ENCODE measurements around the gene EMILIN2.
"Not testable (repeated sequence)": the region's sequence is repeated elsewhere in the genome, so short reads cannot be mapped to it uniquely, and the experiment has no call there.

The EMILIN2 gene

DNA sequence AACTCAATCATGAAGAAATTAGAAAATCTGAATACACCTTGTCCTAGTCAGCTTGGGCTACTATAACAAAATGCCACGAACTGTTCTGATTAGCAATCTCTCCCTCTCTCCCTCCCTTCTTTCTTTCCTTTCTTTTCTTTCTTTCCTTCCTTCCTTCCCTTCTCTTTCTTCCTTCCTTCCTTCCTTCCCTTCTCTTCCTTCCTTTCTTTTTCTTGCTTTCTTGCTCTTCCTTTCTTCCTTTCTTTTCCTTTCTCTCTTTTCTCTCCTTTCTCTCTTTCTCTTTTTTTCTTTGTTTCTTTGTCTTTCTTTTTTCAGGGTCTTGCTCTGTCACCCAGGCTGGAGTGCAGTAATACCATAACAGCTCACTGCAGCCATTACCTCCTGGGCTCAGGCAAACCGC is 23.6 kb upstream of the EMILIN2 start:
- no peak for DNase-seq
- TF ChIP-seq, protein P1, sequence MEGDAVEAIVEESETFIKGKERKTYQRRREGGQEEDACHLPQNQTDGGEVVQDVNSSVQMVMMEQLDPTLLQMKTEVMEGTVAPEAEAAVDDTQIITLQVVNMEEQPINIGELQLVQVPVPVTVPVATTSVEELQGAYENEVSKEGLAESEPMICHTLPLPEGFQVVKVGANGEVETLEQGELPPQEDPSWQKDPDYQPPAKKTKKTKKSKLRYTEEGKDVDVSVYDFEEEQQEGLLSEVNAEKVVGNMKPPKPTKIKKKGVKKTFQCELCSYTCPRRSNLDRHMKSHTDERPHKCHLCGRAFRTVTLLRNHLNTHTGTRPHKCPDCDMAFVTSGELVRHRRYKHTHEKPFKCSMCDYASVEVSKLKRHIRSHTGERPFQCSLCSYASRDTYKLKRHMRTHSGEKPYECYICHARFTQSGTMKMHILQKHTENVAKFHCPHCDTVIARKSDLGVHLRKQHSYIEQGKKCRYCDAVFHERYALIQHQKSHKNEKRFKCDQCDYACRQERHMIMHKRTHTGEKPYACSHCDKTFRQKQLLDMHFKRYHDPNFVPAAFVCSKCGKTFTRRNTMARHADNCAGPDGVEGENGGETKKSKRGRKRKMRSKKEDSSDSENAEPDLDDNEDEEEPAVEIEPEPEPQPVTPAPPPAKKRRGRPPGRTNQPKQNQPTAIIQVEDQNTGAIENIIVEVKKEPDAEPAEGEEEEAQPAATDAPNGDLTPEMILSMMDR (IDR thresholded peaks at IDR 0.05), result no peak
- Histone ChIP-seq H3K36me3 (no peaks in the 10 kb centered on the region), H3K27me3 (no peaks in the 10 kb centered on the region), H3K9me3 (no peaks in the 10 kb centered on the region), H3K4me1 (peaks cover 0 to 6% (median 0%) of the 10 kb centered on the region in 4 donors), H3K4me3 (no peak overlapping the region), H3K27ac (no peak overlapping the region)
- intact Hi-C loops (cut with DNase I; ENCODE audit: low total_unique reads), result no loop called here

GRCh38 chr18:2823966-2824365 is 22.8 kb upstream of the EMILIN2 start:
- DNase-seq, result no peak
- intact Hi-C loops (cut with DNase I; ENCODE audit: low total_unique reads), result no loop called here
- H3K27ac ChIP-seq, result no peak overlapping the region
- no peaks in the 10 kb centered on the region for H3K36me3 ChIP-seq
- no peaks in the 10 kb centered on the region for H3K9me3 ChIP-seq
- H3K4me3 ChIP-seq, result no peak overlapping the region
- no peaks in the 10 kb centered on the region for H3K27me3 ChIP-seq
- peaks cover 0 to 6% (median 0%) of the 10 kb centered on the region in 4 donors for H3K4me1 ChIP-seq
- TF ChIP-seq, protein P1 (IDR thresholded peaks at IDR 0.05), result no peak

- peaks cover 0 to 6% (median 0%) of the 10 kb centered on the region in 4 donors for H3K4me1 ChIP-seq
- no peaks in the 10 kb centered on the region for H3K27me3 ChIP-seq
- H3K27ac ChIP-seq, result no peak overlapping the region
- TF ChIP-seq, protein P1 (IDR thresholded peaks at IDR 0.05), result no peak
- intact Hi-C loops (cut with DNase I; ENCODE audit: low total_unique reads), result no loop called here
- no peaks in the 10 kb centered on the region for H3K9me3 ChIP-seq
- no peak overlapping the region for H3K4me3 ChIP-seq
- DNase-seq, result no peak
- H3K36me3 ChIP-seq, result no peaks in the 10 kb centered on the region
Observed at GRCh38 chr18:2824865-2825264, 21.9 kb upstream of the EMILIN2 start.

DNA sequence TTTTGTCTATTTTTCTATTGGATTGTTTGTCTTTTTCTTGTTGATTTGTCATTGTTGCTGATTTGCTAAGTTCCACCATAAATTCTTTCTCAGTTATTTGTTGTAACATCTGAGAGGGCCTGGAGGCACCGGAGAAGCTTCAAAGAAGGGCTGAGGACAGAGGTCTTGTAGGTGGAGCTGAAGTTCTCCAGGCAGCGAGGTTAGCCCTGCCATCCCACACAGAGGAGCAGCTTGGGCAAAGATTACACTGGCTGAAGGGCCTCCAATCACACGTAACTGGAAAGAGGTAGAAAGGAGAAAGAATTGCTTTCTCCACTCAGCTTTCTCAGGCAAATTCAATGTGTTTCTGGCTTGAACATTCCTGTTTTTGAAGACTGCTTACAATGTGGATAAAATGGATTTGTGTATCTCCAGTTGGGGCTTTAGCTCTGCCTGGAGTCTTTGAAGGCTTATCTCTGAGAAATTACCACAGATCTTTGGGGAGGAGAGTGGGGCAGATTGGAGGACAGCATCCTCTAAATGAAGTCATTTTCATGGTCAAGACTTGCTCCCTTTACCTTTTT is 21.1 kb upstream of the EMILIN2 start:
- TF ChIP-seq, protein P1 (IDR thresholded peaks at IDR 0.05), result no peak
- H3K4me1 ChIP-seq, result peaks cover 0 to 6% (median 0%) of the 10 kb centered on the region in 4 donors

GRCh38 chr18:2826581-2826980 is 20.2 kb upstream of the EMILIN2 start:
- DNase-seq, result peak in 1 of 2 donors; percentile 72
- no peak overlapping the region for H3K27ac ChIP-seq
- TF ChIP-seq, protein P1 (IDR thresholded peaks at IDR 0.05), result no peak

More for the DNA sequence above, 21.1 kb upstream of the EMILIN2 start:
- Histone ChIP-seq H3K4me3 (no peak overlapping the region), H3K36me3 (no peaks in the 10 kb centered on the region), H3K27me3 (no peaks in the 10 kb centered on the region), H3K27ac (no peak overlapping the region), H3K9me3 (no peaks in the 10 kb centered on the region)
- no peak for DNase-seq
- intact Hi-C loops (cut with DNase I; ENCODE audit: low total_unique reads), result no loop called here

DNA sequence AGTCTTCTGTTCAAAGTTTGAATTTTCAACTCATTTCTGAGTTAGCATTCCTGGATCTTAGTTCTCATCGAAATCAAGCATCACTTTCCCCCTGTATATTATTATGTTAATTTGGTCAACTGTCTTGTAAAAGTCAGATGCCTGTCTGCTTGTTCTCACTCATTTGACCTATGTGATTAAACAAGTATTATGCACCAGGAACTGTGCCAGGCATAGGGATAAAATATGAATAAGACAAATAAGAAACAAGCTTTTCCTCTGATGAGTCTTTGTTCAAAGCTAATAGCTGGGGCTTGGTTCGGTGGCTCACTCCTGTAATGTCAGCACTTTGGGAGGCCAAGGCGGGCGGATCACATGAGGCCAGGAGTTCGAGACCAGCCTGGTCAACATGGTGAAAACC is 19.7 kb upstream of the EMILIN2 start:
- H3K9me3 ChIP-seq, result no peaks in the 10 kb centered on the region
- peaks cover 0 to 6% (median 0%) of the 10 kb centered on the region in 4 donors for H3K4me1 ChIP-seq
- DNase-seq, result no peak
- TF ChIP-seq, protein P1 (IDR thresholded peaks at IDR 0.05), result no peak
- no peak overlapping the region for H3K27ac ChIP-seq
- intact Hi-C loops (cut with DNase I; ENCODE audit: low total_unique reads), result no loop called here
- no peaks in the 10 kb centered on the region for H3K27me3 ChIP-seq
- no peaks in the 10 kb centered on the region for H3K36me3 ChIP-seq
- H3K4me3 ChIP-seq, result no peak overlapping the region

More at GRCh38 chr18:2826581-2826980, 20.2 kb upstream of the EMILIN2 start:
- Histone ChIP-seq H3K9me3 (no peaks in the 10 kb centered on the region), H3K36me3 (no peaks in the 10 kb centered on the region), H3K4me3 (no peak overlapping the region), H3K4me1 (peaks cover 0 to 6% (median 0%) of the 10 kb centered on the region in 4 donors), H3K27me3 (no peaks in the 10 kb centered on the region)
- intact Hi-C loops (cut with DNase I; ENCODE audit: low total_unique reads), result no loop called here

GRCh38 chr18:2836118-2836517 is 10.7 kb upstream of the EMILIN2 start:
- H3K4me1 ChIP-seq; H3K9me3 ChIP-seq; H3K36me3 ChIP-seq; H3K27ac ChIP-seq; intact Hi-C loops (cut with DNase I; ENCODE audit: low total_unique reads); H3K4me3 ChIP-seq; DNase-seq; H3K27me3 ChIP-seq: not testable (repeated sequence)

DNA sequence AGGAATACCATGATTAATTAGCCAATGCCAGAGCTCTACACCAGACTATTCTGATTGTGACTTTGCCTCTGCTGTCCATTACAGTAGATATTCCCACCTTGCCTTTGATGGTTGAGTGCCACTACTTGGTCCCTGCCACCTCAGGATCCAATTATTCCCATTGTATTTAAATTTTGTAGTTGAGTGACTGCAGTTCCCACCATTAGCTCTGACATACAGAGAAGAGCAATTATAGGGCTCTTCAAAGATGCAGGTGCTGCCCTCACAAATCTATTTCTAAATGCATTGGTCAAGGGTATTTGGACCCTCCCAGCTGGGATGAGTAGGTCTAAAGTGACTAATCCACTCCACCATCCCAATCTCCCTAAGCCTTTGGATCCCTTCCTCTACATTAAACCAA is 9.5 kb upstream of the EMILIN2 start:
- H3K4me1 ChIP-seq; H3K27ac ChIP-seq; H3K4me3 ChIP-seq; intact Hi-C loops (cut with DNase I; ENCODE audit: low total_unique reads); DNase-seq; H3K9me3 ChIP-seq; H3K36me3 ChIP-seq; H3K27me3 ChIP-seq: not testable (repeated sequence)
